Fibroblast of skin of right biceps (primary cell): ENCODE measurements around the gene EFHD1.

ENCODE experiments used
- DNase-seq: peaks from one replicate; pipeline ENCODE4 v3.0.0-alpha.2; 2013

Gene EFHD1, protein sequence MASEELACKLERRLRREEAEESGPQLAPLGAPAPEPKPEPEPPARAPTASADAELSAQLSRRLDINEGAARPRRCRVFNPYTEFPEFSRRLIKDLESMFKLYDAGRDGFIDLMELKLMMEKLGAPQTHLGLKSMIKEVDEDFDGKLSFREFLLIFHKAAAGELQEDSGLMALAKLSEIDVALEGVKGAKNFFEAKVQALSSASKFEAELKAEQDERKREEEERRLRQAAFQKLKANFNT

DNA sequence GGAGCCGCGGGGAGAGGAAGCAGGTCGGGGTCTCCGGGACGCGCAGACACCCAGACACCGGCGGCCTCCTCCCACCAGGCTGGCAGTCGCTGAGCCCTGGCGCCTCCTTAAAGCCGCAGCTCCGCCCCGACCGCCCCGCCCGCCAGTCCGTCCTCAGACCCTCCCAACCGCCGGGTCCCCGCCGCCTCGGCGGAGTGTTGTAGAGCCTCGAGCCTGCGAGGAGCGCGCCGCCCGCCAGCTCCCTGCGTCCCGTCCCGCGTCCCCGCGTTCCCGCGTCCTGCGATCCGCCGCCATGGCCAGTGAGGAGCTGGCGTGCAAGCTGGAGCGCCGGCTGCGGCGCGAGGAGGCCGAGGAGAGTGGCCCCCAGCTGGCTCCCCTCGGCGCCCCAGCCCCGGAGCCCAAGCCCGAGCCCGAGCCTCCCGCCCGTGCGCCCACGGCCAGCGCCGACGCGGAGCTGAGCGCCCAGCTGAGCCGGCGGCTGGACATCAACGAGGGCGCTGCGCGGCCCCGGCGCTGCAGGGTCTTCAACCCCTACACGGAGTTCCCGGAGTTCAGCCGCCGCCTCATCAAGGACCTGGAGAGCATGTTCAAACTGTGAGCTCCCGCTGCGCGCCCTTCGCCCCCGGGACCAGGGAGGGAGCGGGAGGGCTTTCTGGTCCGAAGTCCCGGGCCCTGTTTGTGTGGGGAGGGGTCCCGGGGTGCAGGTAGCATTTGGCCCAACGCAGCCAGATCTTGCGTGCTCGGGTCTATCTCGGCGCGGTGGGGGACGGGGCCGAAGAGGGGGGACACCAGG lies at the start of gene EFHD1:
EFHD1 (plus strand) TSS at position 192 of the 793 bp plus-strand sequence; CDS start at position 293, 101 bp downstream.
- DNase-seq: peak; percentile 54

DNA sequence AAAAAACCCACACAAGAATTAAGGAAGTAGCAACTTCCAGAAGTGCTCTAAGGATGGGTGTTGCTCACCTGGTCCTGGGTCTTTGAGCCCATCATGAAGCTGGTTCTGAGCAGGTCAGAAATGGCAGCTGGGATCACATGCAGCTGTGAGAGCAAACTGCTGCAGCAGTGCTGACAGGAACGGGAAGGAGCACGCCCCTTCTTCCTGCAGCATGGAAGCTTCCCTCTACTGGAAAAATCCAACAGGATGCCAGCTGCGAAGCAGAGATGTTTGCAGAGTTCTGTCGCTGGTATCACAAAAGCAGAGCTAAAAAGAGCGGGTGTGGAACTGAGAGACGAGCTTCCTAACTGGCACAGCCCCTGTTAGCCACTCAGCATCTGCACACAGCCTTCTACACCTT lies 49.2 kb upstream of the EFHD1 start:
- no peak for DNase-seq

DNA sequence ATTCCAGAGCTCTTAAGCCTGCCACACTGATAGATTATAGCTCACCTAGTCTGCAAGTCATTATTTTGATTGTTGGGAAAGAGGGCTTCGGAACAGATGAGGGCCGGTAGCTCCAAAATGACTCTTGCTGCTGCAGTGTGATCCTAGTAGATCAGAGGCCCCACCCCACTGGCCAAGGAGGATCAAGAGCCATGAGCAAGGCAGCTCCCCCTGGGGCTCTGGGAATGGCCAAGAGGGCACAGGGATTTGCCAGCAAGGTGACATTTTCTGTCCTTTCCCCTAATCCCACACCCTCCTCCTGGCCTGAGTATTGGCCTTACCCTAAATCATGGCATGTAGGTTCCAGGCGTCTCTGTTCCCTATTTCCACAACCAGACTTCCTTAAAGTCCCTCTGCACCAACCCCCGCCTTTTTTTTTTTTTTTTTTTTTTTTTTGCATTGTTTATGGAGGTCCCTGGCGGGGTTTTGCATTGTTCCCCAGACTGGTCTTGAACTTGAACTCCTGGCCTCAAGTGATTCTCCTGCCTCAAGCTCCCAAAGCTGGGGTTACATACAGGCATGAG lies 46.4 kb upstream of the EFHD1 start:
- no peak for DNase-seq

DNA sequence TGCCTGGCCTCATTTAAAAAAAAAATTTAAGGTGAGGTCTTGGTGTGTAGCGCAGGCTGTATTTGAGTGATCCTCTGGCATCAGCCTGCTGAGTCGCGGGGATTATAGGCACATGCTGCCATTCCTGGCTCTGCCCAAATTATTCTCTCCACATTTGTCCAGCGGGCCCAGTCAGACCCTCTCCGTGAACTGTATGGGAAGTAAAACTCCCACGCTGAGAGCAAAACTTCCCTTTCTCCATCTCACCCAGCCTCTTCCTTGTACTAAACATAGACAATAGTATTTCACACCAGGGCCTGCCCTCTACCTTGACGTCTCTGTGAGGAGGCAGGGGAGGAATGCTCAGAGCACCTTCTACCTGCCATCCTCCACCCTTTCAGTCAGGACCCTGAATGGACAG lies 45.9 kb upstream of the EFHD1 start:
- no peak for DNase-seq

DNA sequence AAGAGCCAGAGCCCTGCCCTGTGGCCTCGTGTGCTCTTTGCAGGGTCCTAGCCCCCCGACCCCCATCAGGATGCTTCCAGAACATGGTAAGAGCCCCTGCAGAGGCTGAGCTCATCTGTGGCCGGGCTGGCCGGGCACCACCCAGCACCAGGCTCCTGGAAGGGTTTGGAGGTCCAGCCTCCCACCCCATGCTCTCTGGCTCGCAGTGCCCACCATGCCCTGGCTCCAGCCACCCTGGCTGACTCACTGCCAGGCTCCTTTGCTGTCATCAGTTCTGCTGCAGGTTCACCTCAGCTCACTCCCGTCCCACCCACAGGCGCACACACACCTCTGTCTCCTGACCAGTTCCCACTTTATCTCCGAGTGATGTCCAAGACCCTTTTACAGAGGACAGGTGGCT lies 45.4 kb upstream of the EFHD1 start:
- DNase-seq: no peak

DNA sequence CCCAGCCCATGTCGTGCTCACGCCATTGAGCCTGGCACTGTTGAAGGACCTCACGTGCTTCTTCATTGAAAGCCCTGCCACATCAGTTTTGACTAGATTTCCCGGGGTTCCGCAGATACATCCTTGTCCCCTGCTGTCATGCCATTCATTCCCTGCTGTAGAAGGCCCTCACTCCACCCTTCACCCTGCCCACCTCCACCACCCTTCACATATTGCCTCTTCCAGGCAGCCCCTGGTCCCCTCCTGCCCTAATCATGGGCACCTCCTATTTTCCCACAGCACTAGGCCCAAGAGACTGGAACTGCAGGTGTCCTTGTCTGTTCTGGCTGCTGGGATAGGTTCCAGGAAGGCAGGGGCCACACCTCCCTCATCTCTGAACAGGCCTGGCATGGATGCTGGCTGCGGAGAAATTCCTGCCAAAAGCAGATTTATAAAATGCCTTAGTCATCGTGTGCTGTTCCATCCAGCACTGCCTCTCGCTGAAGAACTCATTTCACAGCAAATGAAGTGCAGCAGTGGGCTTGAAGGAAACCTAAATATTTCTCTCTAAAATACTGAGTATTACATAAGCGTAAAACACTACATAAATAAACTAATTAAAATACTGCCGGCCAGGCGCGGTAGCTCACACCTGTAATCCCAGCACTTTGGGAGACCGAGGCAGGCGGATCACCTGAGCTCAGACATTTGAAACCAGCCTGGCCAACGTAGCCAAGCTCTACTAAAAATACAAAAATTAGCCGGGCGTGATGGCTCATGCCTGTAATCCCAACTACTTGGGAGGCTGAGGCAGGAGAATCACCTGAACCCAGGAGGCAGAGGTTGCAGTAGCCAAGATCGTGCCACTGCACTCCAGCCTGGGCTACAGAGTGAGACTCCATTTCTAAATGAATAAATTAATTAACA lies 44.5 kb upstream of the EFHD1 start:
- peak; percentile 57 for DNase-seq

DNA sequence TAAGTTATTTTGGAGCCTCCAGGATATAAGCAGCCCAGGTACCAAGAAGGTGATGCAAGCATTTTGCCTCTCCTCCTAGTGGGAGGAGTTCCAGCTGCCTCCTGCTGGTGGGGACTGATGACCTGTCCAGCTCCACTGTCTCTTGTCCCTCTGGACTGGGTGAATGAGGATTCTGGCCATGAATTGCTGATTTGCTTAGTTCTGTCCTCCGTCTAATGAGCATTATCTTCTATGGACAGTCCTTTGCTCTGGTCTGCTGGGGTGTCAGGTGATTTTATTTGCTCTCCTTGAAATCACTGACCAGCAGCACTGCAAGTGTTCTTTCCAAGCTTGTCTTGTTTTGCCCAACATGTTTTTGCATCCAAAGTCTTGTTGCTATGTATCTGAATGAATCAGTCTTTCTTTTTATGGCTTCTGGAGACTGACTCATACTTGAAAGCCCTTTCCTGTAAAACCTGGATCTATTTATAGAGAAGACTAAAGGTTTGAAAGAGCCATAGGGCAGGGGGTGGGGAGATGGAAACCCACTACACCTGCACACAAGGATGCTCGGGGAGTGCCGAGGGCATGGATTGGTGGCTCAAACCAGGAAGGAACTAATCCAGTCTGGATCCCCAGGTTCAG lies 40.5 kb upstream of the EFHD1 start:
- DNase-seq: peak; percentile 59

DNA sequence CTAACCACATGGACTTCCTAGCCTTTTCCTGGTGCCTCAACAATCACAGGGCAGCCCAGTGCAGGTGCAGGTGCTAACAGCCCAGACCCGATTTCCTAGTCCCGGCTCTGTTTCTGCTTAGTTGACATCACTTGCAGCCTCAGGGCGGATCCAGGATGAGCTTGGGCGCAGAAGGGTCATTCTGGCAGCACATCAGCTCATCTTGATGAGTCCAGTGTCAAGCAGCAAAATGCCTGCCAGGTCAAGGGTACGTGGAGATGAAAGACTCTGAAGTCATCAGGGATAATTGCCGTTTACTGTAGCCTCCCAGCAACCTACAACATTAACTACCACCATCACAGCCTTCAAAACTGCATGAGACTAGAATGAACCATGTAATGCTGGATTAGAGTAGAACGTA lies 39.4 kb upstream of the EFHD1 start:
- no peak for DNase-seq

DNA sequence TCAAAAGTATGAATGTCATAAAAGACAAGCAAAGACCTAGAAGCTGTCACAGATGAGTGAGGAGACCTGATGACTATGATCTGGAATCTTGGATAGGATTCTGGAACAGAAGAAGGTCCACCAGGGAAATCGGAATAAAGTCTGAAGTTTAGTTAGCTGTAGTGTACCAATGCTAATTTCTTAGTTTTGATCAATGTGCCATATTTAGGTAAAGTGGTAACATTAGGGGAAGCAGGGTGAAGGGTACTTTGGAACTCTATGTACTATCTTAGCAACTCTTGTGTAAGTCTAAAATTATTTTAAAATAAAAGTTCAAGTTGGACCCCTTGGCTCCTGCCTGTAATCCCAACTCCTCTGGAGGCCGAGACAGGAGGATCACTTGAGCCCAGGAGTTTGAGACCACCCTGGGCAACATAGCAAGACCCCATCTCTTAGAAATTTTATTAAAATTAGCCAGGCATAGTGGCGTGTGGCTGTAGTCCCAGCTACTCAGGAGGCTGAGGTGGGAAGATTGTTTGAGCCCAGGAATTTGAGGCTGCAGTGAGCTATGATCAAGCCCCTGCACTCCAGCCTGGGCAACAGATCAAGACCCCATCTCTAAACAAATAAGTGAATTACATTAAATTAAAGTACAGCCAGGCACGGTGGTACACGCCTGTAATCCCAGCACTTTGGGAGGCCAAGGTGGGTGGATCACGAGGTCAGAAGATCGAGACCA lies 35.9 kb upstream of the EFHD1 start:
- no peak for DNase-seq

DNA sequence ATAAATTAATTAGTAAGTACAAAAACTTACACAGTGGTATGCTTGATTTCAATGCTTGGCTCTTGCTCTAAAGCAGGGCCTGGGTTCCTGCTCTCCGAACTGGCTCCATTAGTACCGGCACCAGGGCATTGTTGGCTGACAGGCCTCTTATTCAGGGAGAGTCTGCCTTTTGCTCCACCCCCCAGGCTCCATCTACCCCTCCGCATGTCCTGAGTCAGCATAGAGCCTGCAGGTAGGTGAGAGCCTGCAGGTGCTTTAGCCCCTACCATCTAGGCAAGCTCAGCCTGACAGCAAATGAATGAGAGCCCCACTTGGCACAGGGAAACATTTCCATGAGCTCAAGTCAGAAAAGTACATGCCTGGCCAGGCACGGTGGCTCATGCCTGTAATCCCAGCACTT lies 35.1 kb upstream of the EFHD1 start:
- no peak for DNase-seq

DNA sequence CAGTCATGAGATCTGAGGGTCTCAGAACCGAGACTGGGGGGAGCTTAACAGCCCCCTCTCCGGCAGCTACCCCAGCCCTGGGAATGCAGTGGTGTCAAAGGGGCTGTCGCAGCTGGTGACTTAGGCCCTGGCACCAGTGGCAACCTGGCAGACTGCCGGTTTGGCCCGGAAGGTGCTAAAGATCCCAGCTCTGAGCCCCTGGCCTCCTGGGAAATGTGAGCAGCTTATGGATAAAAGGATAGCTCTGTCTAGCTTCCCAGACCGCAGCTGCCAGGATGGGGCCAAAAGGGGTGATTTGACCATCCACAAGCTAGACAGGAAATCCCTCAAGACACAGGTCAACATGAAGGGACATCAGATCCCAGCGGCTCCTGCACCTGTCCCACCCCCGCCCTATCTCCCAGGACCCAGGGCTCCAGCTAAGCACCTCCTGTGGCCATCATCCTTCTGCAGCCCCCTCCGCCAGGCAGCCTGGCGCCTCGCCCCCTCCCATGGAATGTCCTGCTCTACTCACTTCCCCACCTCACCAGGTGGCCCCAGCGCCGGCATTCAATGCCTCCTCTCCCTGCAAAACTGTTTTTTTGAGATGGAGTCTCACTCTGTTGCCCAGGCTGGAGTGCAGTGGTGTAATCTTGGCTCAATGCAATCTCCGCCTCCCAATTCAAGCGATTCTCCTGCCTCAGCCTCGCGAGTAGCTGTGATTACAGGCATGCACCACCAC lies 33.2 kb upstream of the EFHD1 start:
- no peak for DNase-seq

DNA sequence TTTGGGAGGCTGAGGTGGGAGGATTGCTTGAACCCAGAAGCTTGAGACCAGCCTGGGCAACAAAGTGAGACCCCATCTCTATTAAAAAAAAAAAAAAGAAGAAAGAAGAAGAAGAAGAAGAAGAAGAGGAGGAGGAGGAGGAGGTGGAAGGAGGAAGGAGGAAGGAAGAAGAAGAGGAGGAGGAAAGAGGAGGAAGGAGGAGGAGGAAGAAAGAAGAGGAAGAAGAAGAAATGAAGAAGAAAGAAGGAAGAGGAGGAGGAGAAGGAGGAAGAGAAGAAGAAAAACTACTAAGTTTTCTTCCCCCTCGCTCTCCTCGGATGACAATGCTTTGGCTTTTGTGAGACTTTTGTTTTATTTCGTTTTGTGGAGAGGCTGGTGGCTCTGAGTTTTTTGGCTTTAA lies 30.1 kb upstream of the EFHD1 start:
- no peak for DNase-seq

DNA sequence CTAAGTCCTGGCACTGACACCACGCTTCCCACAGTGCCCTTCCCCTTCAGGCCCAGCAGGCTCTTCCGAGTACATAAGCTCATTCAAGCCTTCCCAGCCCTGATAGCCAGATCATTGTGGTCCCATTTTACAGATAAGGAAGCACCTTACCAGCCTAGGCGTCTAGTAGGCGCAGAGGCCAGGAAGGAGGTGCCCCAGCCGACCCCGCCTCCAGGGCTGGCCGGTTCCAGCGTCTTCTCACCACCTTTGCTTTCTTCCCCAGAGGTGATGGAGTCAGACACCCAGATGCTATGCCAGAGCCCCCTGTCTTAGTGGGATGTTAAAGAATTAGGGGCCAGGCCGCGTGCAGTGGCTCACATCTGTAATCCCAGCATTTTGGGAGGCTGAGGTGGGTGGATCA lies 28.9 kb upstream of the EFHD1 start:
- DNase-seq: no peak

DNA sequence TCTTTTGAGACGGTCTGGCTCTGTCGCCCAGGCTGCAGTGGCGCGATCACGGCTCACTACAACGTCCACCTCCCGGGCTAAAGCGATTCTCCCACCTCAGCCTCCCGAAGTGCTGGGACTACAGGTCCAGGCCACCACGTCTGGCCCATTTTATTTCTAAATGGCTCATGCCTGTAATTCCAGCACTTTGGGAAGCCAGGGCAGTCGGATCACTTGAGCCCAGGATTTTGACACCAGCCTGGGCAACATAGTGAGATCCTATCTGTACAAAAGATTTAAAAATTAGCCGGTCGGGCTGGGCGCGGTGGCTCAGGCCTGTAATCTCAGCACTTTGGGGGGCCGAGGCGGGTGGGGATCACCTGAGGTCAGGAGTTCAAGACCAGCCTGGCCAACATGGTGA lies 26.4 kb upstream of the EFHD1 start:
- DNase-seq: no peak

DNA sequence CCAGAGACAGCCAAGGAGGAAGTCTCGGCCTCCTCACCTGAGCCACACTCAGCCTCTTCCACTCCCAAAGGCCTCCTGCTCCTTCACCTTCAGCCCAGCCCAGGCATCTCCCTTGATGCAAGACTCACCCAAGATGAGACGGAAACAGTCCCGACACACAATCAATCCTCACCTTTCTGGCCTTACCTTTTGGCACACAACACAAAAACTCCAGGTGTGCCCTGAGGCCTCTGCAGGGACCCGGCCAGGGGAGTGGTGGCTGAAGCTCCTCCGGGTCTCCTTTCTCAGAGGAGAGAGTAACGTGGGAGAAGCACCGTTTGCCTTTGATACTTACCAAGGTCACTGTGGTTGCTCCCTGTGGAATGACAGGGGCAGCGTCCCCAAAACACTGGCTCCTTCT lies 23.8 kb upstream of the EFHD1 start:
- DNase-seq: no peak

DNA sequence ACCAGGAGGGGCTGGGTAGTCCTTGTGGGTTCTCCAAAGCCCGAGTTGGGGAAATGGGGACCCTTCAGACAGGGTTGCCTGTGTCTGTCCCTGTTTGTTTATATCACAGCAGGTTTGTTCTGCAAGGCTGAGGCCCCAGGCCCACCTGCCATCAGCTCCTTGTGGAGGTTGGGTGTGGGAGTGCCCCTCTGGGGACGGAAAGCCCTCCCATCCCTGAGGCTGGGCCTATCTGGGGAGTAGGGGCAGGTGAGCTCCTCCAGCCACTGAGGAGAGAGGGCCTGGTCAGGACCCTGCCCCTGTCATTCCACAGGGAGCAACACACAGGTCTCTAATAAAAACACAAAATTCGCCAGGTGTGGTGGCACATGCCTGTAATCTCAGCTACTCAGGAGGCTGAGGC lies 23.3 kb upstream of the EFHD1 start:
- DNase-seq: no peak

DNA sequence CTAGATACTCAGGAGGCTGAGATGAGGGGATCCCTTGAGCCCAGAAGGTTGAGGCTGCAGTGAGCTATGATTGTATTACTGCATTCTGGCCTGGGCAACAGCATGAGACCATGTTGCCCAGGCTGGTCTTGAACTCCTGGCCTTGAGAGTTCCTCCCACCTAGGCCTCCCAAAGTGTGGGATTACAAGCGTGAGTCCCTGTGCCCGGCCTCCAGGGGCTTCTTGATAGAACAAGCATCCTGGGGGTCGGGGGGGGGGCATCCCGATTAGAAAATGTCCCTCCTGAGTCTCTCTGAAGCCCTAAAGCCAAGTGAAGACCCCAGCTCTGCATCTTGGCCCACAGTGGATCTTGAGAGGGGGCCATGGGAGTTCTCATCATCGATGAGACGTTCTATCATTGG lies 22.3 kb upstream of the EFHD1 start:
- no peak for DNase-seq

DNA sequence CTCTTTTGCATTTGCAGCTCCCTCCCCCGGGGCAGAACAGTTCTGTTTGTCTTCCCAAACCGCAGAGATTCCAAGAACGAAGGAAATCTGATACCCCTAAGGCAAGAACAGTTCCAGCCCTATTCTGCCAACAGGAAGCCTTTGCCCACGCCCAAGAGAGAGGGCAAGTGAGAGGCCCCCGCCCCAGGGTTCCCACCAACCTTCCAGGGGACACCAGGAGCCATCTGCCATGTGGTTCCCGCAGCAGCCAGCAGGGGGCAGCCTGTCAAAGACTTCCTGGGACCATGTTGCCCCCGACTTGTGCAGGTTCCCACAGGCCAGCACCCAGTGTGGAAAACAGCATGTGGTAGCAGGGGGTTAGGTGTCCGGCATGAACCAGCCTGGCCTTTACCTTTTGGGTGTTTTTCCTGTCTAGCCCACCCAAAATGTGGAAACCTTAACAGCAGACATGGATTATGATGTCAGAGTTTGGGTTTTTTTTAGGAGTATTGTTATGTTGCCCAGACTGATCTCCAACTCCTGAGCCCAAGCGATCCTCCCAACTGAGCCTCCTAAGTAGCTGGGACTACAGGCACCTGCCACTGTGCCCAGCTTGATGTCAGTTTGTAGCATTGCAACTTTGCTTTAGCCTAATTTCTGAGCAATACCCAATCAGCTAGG lies 21.7 kb upstream of the EFHD1 start:
- peak; percentile 59 for DNase-seq

DNA sequence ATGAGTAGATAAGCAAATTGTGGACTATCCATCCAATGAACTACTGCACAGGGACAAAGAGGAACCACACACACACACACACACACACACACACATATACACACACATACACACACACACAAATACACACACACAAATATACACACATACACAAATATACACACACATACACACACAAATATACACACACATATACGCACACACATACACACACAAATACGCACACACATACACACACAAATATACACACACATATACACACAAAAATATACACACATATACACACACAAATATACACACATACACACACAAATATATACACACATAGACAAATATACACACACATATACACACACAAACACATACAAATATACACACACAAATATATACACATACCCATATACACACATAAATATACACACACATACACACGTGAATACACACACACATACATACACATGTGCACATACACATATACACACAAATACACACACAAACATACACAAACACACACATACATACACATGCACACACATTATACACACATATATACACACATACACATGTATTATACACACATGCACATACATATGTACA lies 19.8 kb upstream of the EFHD1 start:
- DNase-seq: no peak

DNA sequence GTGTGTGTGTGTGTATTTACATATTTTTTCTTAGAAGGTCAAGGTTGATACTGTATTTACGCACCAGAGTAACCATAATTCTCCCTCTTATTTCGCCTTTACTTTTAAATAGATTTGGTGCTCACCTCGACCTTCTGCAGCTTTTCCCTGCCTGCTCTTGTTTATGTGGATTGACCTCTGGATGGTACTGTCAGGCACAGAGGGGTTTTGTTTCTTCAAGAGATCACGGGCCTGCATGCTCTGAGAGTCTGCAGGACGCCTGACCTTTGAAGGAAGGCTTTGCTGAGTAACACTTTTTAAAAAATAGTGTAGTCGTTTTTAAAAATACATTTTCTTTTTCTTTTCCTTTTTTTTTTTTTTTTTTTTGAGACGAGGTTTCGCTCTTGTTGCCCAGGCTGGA lies 18.1 kb upstream of the EFHD1 start:
- DNase-seq: no peak
